ENCODE data around the gene ABCC1. TPM values are rescaled to one million over a fixed set of nuclear protein-coding genes. Genes with fewer than 3 reads are reported as not detected.

Gene ABCC1
- total and polyA plus RNA-seq, 2 of the 4 experiments (the other 2 are of a cell fraction) = 39.4 to 66.0 TPM

DNA sequence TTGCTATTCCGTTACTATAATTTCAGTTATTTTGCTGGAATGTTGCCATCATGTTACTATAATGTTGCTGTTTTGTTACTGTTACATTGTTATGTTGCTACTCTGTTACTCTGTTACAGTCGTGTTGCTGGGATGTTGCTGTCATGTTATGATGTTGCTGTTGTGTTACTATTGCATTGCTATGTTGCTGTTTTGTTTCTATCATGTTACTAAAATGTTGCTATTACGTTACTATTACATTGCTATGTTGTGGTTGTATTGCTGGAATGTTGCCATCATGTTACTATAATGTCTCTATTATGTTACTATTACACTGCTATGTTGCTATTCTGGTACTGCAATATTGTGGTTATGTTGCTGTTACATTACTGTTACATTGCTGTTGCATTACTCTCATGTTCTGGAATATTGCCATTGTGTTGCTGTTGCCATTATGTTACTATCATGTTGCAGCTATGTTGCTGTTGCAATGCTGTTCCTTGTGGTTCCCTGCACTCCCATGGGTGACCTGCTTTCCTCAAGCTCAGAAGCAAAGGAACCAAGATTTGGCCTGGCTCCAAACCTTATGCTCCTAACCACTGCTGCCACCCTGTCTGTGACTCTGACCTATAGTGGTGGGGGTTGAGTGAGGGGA, 209.4 kb downstream of the ABCC1 start:
- H3K9me3 ChIP-seq (ENCODE audit: control insufficient read depth, insufficient read depth, low read length) = peaks cover 17% of the 10 kb centered on the region
- ChIA-PET POLR2A (ENCODE audit: unreplicated experiment) (no interaction called here), CTCF (no interaction called here)
- DNase-seq = peak; percentile 21
- in situ Hi-C loops (cut with MboI; ENCODE audit: low sequenced_read_pairs) (no loop called here), dilution Hi-C loops (cut with HindIII; ENCODE audit: low sequenced_read_pairs, unreplicated experiment) (no loop called here), intact Hi-C loops (cut with micrococcal nuclease) (no loop called here)
- no peak overlapping the region for H3K9ac ChIP-seq (ENCODE audit: low read depth, low read length)
- no TSS peak for BruUV-seq (replicated peaks)
- H3K4me2 ChIP-seq (ENCODE audit: low read depth, low read length) = no peak overlapping the region
- H2BK120ac ChIP-seq (ENCODE audit: low read depth, low read length) = no peak overlapping the region
- H3K56ac ChIP-seq (ENCODE audit: extremely low read depth, insufficient read depth, low read length) = no peak overlapping the region
- H2BK15ac ChIP-seq (ENCODE audit: low read depth, low read length) = no peak overlapping the region
- H2AFZ ChIP-seq (replicated peaks; ENCODE audit: low read length, poor library complexity) = no peak overlapping the region
- no peaks in the 10 kb centered on the region for H4K20me1 ChIP-seq (ENCODE audit: insufficient read depth, low read length)
- no peaks in the 10 kb centered on the region; the same call in 1 of the 2 replicates for H3K27me3 ChIP-seq (ENCODE audit: control insufficient read depth, insufficient read depth, low read length)
- no peak overlapping the region for H2AK9ac ChIP-seq (replicated peaks; ENCODE audit: low read depth, low read length, poor library complexity)
- H3K4ac ChIP-seq (ENCODE audit: low read depth, low read length) = no peak overlapping the region
- H2BK20ac ChIP-seq (ENCODE audit: low read depth, low read length) = no peak overlapping the region
- H3K18ac ChIP-seq (ENCODE audit: low read depth, low read length) = no peak overlapping the region
- peaks cover 3% of the 10 kb centered on the region; the same call in 1 of the 2 replicates for H3K36me3 ChIP-seq (ENCODE audit: control insufficient read depth, insufficient read depth, low read length)
- no peaks in the 10 kb centered on the region for H3K9me1 ChIP-seq (ENCODE audit: insufficient read depth, low read length)
- ATAC-seq (ENCODE audit: low read depth) = no peak
- H4K5ac ChIP-seq (ENCODE audit: low read depth, low read length) = no peak overlapping the region
- TF ChIP-seq, protein P1, sequence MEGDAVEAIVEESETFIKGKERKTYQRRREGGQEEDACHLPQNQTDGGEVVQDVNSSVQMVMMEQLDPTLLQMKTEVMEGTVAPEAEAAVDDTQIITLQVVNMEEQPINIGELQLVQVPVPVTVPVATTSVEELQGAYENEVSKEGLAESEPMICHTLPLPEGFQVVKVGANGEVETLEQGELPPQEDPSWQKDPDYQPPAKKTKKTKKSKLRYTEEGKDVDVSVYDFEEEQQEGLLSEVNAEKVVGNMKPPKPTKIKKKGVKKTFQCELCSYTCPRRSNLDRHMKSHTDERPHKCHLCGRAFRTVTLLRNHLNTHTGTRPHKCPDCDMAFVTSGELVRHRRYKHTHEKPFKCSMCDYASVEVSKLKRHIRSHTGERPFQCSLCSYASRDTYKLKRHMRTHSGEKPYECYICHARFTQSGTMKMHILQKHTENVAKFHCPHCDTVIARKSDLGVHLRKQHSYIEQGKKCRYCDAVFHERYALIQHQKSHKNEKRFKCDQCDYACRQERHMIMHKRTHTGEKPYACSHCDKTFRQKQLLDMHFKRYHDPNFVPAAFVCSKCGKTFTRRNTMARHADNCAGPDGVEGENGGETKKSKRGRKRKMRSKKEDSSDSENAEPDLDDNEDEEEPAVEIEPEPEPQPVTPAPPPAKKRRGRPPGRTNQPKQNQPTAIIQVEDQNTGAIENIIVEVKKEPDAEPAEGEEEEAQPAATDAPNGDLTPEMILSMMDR (conservative IDR thresholded peaks at IDR 0.05; ENCODE audit: low read depth, low read length) = no peak
- TF ChIP-seq FOS (IDR thresholded peaks at IDR 0.05; ENCODE audit: low read depth, low read length) = no peak
- TF ChIP-seq RCOR1 (IDR thresholded peaks at IDR 0.05; ENCODE audit: insufficient replicate concordance, low read length) = no peak
- TF ChIP-seq MAZ (IDR thresholded peaks at IDR 0.05; ENCODE audit: borderline replicate concordance, low read depth, low read length) = no peak
- TF ChIP-seq MAFK (IDR thresholded peaks at IDR 0.05; ENCODE audit: low read depth, low read length) = no peak
- no peak for TF ChIP-seq NFE2L2 (IDR thresholded peaks at IDR 0.05; ENCODE audit: low read depth, low read length)
- no peak for TF ChIP-seq RAD21 (IDR thresholded peaks at IDR 0.05; ENCODE audit: low read length)
- no peak for TF ChIP-seq SMC3 (IDR thresholded peaks at IDR 0.05; ENCODE audit: low read depth, low read length)
- TF ChIP-seq, protein P2, sequence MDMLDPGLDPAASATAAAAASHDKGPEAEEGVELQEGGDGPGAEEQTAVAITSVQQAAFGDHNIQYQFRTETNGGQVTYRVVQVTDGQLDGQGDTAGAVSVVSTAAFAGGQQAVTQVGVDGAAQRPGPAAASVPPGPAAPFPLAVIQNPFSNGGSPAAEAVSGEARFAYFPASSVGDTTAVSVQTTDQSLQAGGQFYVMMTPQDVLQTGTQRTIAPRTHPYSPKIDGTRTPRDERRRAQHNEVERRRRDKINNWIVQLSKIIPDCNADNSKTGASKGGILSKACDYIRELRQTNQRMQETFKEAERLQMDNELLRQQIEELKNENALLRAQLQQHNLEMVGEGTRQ (IDR thresholded peaks at IDR 0.05; ENCODE audit: low read depth, low read length) = no peak
- no peak for TF ChIP-seq BHLHE40 (IDR thresholded peaks at IDR 0.05; ENCODE audit: low read depth, low read length)
- no peak for TF ChIP-seq CHD1 (IDR thresholded peaks at IDR 0.05; ENCODE audit: low read depth, low read length)
- no peak; the same call in 1 of the 2 replicates for TF ChIP-seq CEBPB (IDR thresholded peaks at IDR 0.05; ENCODE audit: low read depth, low read length)
- no peak for TF ChIP-seq POLR2A (IDR thresholded peaks at IDR 0.05; ENCODE audit: low read depth, low read length)
- TF ChIP-seq MXI1 (IDR thresholded peaks at IDR 0.05; ENCODE audit: borderline replicate concordance, low read depth, low read length) = no peak
- TF ChIP-seq RFX5 (IDR thresholded peaks at IDR 0.05; ENCODE audit: low read depth, low read length) = no peak
- TF ChIP-seq, protein P3, sequence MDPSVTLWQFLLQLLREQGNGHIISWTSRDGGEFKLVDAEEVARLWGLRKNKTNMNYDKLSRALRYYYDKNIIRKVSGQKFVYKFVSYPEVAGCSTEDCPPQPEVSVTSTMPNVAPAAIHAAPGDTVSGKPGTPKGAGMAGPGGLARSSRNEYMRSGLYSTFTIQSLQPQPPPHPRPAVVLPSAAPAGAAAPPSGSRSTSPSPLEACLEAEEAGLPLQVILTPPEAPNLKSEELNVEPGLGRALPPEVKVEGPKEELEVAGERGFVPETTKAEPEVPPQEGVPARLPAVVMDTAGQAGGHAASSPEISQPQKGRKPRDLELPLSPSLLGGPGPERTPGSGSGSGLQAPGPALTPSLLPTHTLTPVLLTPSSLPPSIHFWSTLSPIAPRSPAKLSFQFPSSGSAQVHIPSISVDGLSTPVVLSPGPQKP (IDR thresholded peaks at IDR 0.05; ENCODE audit: borderline replicate concordance, low read depth, low read length) = no peak
- no peak overlapping the region for H2AK5ac ChIP-seq (ENCODE audit: low read depth, low read length)
- H4K91ac ChIP-seq (ENCODE audit: insufficient read depth, low read depth, low read length) = no peak overlapping the region
- H2BK5ac ChIP-seq (ENCODE audit: low read depth, low read length, poor library complexity, severe bottlenecking) = no peak overlapping the region
- no peak overlapping the region for H3K14ac ChIP-seq (replicated peaks; ENCODE audit: low read depth, low read length)
- no peak overlapping the region for H3K27ac ChIP-seq (ENCODE audit: insufficient read depth, low read length)
- H3K79me1 ChIP-seq (ENCODE audit: low read depth in 1 of 2, low read length in 2 of 2) = no peaks in the 10 kb centered on the region
- WGBS, 2 experiments (ENCODE audit: extremely low coverage in 2 of 2, insufficient read length in 1 of 2) = 100% methylated on average over 1 of the region's 3 CpGs; no CpG with 5 or more reads in 1 of the 2 experiments
- no peak overlapping the region for H3K4me3 ChIP-seq (ENCODE audit: insufficient read depth, low read depth, low read length)
- H3K23ac ChIP-seq (ENCODE audit: low read depth, low read length) = no peak overlapping the region
- H3K4me1 ChIP-seq (ENCODE audit: control insufficient read depth, insufficient read depth, low read length) = no peaks in the 10 kb centered on the region
- H4K8ac ChIP-seq (ENCODE audit: low read depth in 2 of 2, low read length in 2 of 2) = no peak overlapping the region

Data from IMR-90 (cell line).